Activated naive CD8-positive, alpha-beta T cell treated with anti-CD3 and anti-CD28 coated beads, Interleukin-2, amount 10 ng/mL, durations not matched to agents 7 days and 5 days (primary cell): ENCODE results near the gene TTC8. TPM values are rescaled to one million over a fixed set of nuclear protein-coding genes. Genes with fewer than 3 reads are reported as not detected.
"Not testable (repeated sequence)": the region's sequence is repeated elsewhere in the genome, so short reads cannot be mapped to it uniquely, and the experiment has no call there.

Experiments used
- ATAC-seq: fragments of 150-1000 bp; cut with Tn5 transposase; one replicate; pipeline ENCODE4 v1.10.0; 2021; ENCODE audit warnings: low read depth, moderate library complexity
- POLR2A ChIA-PET: fragments of 350-600 bp; sonication (Branson Sonifier 250); formaldehyde crosslinking; loops from one replicate; lab custom pipeline; 2021; ENCODE audit warnings: antibody characterized with exemption; lab: Charles Lee
- DNase-seq: peaks from one replicate; pipeline ENCODE4 v3.0.0; 2021
- H3K27ac Mint-ChIP-seq: one replicate; pipeline ENCODE4 v1.8.0; 2022; ENCODE audit warnings: mild to moderate bottlenecking, mixed read lengths
- H3K27me3 Mint-ChIP-seq: one replicate; pipeline ENCODE4 v1.8.0; 2022; ENCODE audit warnings: mild to moderate bottlenecking, moderate library complexity, mixed read lengths
- H3K36me3 Mint-ChIP-seq: one replicate; pipeline ENCODE4 v1.8.0; 2021; ENCODE audit warnings: mild to moderate bottlenecking, mixed read lengths
- H3K4me1 Mint-ChIP-seq: one replicate; pipeline ENCODE4 v1.8.0; 2021; ENCODE audit warnings: mixed read lengths
- H3K4me3 Mint-ChIP-seq: one replicate; pipeline ENCODE4 v1.8.0; 2022; ENCODE audit warnings: mild to moderate bottlenecking, moderate library complexity, mixed read lengths
- H3K9me3 Mint-ChIP-seq: one replicate; pipeline ENCODE4 v1.8.0; 2021; ENCODE audit warnings: mixed read lengths
- total RNA-seq, 2 experiments: library from RNA; stranded (reverse); gene quantifications; one replicate each; pipeline ENCODE4 v1.2.3, GENCODE V29; 2021

The TTC8 gene
- total RNA-seq, 2 experiments from 2014 or later = 1.3 to 2.2 TPM

- POLR2A ChIA-PET = no interaction called here
- no peaks in the 10 kb centered on the region for H3K4me1 Mint-ChIP-seq
- H3K27ac Mint-ChIP-seq = no peak overlapping the region
- no peak for ATAC-seq
- no peaks in the 10 kb centered on the region for H3K36me3 Mint-ChIP-seq
- no peaks in the 10 kb centered on the region for H3K9me3 Mint-ChIP-seq
- H3K4me3 Mint-ChIP-seq = no peak overlapping the region
- peaks cover 16% of the 10 kb centered on the region for H3K27me3 Mint-ChIP-seq
- no peak for DNase-seq
Measured at GRCh38 chr14:88802596-88802995, 21.9 kb upstream of the TTC8 start.

DNA sequence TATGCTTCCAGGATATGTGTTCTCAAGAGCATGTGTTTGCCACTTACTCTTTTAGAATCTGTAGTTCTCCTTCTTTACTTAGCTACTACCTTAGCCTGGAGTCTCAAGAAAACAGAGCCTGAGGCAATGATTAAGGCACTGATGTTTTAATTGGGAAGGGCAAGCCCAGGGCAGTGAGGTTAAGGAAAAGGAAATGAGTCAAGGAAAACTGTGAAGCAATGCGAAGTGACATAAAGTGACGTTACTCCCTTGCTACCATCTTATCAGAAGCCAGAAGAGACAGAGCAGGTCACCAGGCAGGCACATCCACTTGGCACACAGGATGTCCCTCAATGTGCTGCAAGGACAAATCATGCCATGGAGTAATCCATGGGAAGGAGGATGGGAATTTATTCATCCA lies 20.4 kb upstream of the TTC8 start:
- Mint-ChIP-seq H3K4me1 (no peaks in the 10 kb centered on the region), H3K9me3 (no peaks in the 10 kb centered on the region), H3K36me3 (no peaks in the 10 kb centered on the region), H3K27me3 (peaks cover 6% of the 10 kb centered on the region), H3K27ac (no peak overlapping the region), H3K4me3 (no peak overlapping the region)
- POLR2A ChIA-PET = no interaction called here
- DNase-seq = no peak
- no peak for ATAC-seq

DNA sequence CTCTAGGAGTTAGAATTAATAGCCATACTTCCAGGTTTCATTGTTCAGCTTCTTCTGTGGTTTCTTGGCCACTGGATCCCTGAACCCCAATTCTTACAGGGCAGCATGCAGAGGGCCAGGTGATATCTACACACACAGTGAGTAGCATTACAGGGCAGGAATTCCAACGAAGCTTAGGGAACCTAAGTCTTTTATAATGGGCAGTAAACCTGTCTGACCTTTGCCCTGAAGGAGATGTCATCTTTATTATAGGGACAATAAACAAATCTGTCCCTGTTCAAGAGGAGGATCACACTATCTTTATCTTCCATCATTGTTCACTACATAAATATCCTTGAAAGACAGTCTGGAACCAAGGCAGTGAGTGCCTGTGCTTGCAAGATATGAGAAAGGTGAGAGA lies 20.0 kb upstream of the TTC8 start:
- Mint-ChIP-seq H3K9me3 (no peaks in the 10 kb centered on the region), H3K27me3 (peaks cover 7% of the 10 kb centered on the region), H3K36me3 (no peaks in the 10 kb centered on the region), H3K27ac (no peak overlapping the region), H3K4me3 (no peak overlapping the region), H3K4me1 (no peaks in the 10 kb centered on the region)
- no peak for ATAC-seq
- no peak for DNase-seq
- POLR2A ChIA-PET = no interaction called here

DNA sequence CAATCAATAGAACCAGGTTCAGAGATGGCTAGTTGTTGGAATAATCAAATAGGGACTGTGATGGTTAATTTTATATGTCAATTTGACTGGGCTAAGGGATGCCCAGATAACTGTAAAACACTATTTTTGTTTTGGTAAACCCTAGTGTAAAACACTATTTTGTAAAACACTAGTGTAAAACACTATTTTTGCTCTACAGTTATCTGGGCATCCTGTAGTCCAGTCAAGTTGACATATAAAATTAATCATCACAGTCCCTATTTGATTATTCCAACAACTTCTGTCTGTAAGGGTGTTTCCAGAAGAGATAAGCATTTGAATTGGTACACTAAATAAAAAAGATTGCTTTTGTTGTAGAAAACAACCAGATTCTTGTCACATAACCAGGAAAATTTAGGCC lies 16.1 kb upstream of the TTC8 start:
- H3K36me3 Mint-ChIP-seq = no peaks in the 10 kb centered on the region
- no peak overlapping the region for H3K4me3 Mint-ChIP-seq
- POLR2A ChIA-PET = no interaction called here
- DNase-seq = no peak
- H3K27ac Mint-ChIP-seq = no peak overlapping the region
- no peak for ATAC-seq
- no peaks in the 10 kb centered on the region for H3K9me3 Mint-ChIP-seq
- H3K27me3 Mint-ChIP-seq = peaks cover 8% of the 10 kb centered on the region
- no peaks in the 10 kb centered on the region for H3K4me1 Mint-ChIP-seq

- Mint-ChIP-seq H3K27me3 (peaks cover 19% of the 10 kb centered on the region), H3K9me3 (no peaks in the 10 kb centered on the region), H3K36me3 (no peaks in the 10 kb centered on the region), H3K27ac (no peak overlapping the region), H3K4me1 (no peaks in the 10 kb centered on the region), H3K4me3 (no peak overlapping the region)
- ATAC-seq (no peak), DNase-seq (no peak)
- POLR2A ChIA-PET = no interaction called here
Measured at GRCh38 chr14:88815980-88816379, 8.5 kb upstream of the TTC8 start.

GRCh38 chr14:88818018-88818417 lies 6.4 kb upstream of the TTC8 start:
- no peak for DNase-seq
- Mint-ChIP-seq H3K9me3 (no peaks in the 10 kb centered on the region), H3K4me1 (no peaks in the 10 kb centered on the region), H3K27me3 (peaks cover 19% of the 10 kb centered on the region), H3K36me3 (no peaks in the 10 kb centered on the region), H3K27ac (no peak overlapping the region), H3K4me3 (no peak overlapping the region)
- POLR2A ChIA-PET = no interaction called here
- no peak for ATAC-seq

DNA sequence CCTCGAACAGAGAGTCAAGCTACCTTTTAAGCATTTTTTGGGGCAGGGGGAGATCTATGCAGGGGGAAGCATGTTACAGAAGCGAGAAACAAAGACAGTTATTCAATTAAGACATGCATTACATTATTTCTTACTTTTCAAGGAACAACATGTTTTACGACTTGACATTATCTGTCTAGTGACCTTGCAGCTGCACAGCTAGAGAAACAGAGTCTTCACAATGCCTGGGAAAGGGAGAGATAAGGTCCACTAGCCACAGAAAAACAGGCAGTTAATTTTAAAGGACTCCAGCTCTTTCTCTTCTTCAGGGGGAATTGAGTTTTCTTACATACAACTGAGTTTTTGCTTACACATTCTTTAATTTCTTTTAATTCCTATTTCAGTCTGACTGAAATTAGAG lies 4.8 kb upstream of the TTC8 start:
- ATAC-seq, H3K27ac Mint-ChIP-seq, POLR2A ChIA-PET, H3K9me3 Mint-ChIP-seq, H3K4me1 Mint-ChIP-seq, H3K4me3 Mint-ChIP-seq, H3K36me3 Mint-ChIP-seq, DNase-seq: not testable (repeated sequence)
- H3K27me3 Mint-ChIP-seq = peaks cover 19% of the 10 kb centered on the region

DNA sequence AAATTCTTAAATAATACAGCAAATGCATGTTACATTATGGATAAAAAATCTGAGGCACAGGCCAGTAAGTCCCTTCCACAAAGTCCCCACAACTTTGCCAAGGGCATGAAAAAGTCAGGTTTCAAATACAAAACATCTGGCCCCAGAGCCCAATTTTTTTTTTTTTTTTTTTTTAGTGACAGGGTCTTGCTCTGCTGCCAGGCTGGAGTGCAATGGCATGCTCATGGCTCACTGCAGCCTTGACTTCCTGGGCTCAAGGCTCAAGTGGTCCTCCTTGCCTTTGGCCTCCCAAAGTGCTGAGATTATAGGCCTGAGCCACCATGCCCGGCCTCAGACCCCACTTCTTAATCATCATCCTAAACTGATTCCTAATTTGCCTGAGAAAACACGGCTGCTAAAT lies 3.1 kb upstream of the TTC8 start:
- H3K4me1 Mint-ChIP-seq = peaks cover 7% of the 10 kb centered on the region

GRCh38 chr14:88821888-88822287 lies 2.6 kb upstream of the TTC8 start:
- H3K27me3 Mint-ChIP-seq = peaks cover 19% of the 10 kb centered on the region
- ATAC-seq (no peak), DNase-seq (no peak)
- H3K4me3 Mint-ChIP-seq = no peak overlapping the region
- H3K4me1 Mint-ChIP-seq = peaks cover 7% of the 10 kb centered on the region
- H3K36me3 Mint-ChIP-seq = no peaks in the 10 kb centered on the region
- H3K9me3 Mint-ChIP-seq = no peaks in the 10 kb centered on the region
- POLR2A ChIA-PET = no interaction called here
- no peak overlapping the region for H3K27ac Mint-ChIP-seq

More for the DNA sequence above, 3.1 kb upstream of the TTC8 start:
- POLR2A ChIA-PET = no interaction called here
- Mint-ChIP-seq H3K4me3 (no peak overlapping the region), H3K27me3 (peaks cover 19% of the 10 kb centered on the region), H3K27ac (no peak overlapping the region), H3K36me3 (no peaks in the 10 kb centered on the region), H3K9me3 (no peaks in the 10 kb centered on the region)
- ATAC-seq = no peak
- no peak for DNase-seq

DNA sequence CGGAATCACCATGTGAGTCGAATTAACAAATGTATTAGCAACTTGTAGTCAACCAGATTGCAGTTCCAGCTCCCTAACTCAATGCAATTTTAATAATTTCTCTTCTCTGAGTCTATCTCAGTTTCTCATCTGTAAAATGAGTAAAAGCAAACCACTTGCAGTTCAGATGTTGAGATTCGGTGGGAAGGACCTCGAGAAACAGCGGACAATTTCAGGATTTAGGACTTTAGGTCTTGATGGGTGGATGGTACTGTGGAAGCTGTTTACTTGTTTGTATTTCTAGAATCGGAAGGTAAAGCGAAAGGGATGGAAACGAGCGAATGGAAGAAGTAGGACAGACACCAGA lies 510 bp upstream of the TTC8 start:
- peak overlapping the region; percentile 95 for H3K27ac Mint-ChIP-seq
- no peaks in the 10 kb centered on the region for H3K9me3 Mint-ChIP-seq
- peaks cover 11% of the 10 kb centered on the region for H3K27me3 Mint-ChIP-seq
- peak overlapping the region; percentile 94 for H3K4me3 Mint-ChIP-seq
- DNase-seq = no peak
- POLR2A ChIA-PET = interaction anchor here (1.7 kb wide), 1 partner anchor 31 kb away, joined by 7 read pairs; the partner anchor contains the start of gene EML5
- peaks cover 7% of the 10 kb centered on the region for H3K4me1 Mint-ChIP-seq
- no peaks in the 10 kb centered on the region for H3K36me3 Mint-ChIP-seq
- no peak for ATAC-seq

DNA sequence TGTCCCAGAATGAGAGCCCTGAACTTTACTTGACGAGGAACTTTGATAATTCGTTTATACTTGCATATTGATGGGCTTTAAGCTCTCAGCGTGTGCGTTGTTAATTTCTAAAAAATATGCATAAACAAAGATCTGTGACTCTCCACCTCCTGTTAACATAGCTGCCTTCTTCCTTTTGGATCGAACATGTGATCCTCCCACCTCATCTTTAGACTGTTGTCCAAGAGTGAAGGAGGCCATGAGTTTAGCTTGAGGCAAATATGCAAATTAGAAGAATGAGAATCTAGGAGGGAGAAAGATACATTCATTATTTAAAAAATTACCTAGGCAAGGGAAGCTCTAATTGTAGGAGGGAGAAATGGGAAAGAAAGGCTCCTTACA lies 617 bp downstream of the TTC8 start:
- peaks cover 3% of the 10 kb centered on the region for H3K27me3 Mint-ChIP-seq
- no peak for ATAC-seq
- DNase-seq = no peak
- POLR2A ChIA-PET = interaction anchor here (1.7 kb wide), 1 partner anchor 32 kb away, joined by 7 read pairs; the partner anchor contains the start of gene EML5
- H3K4me1 Mint-ChIP-seq = peaks cover 7% of the 10 kb centered on the region
- H3K9me3 Mint-ChIP-seq = no peaks in the 10 kb centered on the region
- peak overlapping the region; percentile 94 for H3K4me3 Mint-ChIP-seq
- no peak overlapping the region for H3K27ac Mint-ChIP-seq
- H3K36me3 Mint-ChIP-seq = no peaks in the 10 kb centered on the region

GRCh38 chr14:88825503-88825902 lies 1.1 kb downstream of the TTC8 start:
- Mint-ChIP-seq H3K27ac (no peak overlapping the region), H3K36me3 (no peaks in the 10 kb centered on the region)
- no peak for ATAC-seq

DNA sequence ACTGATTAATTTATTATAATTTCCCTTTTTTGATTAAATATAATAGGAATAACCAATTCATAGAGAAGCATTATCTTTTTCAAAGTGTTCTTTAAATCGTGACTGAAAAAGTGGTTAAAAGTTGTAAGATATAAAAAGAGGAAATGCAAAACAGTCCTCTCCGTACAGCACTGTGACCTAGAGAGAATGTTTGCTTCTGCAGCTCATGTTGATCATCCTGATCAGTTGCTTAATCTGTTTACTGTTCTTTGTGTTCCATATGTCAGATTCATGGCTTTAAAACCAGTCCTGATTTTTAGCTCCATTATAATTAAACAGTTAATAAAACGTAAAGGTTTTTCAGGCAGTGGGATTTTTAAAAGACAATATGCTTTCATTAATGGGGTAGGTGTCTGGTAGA lies 4.7 kb downstream of the TTC8 start:
- Mint-ChIP-seq H3K4me1 (peaks cover 9% of the 10 kb centered on the region), H3K36me3 (no peaks in the 10 kb centered on the region), H3K27me3 (peaks cover 2% of the 10 kb centered on the region), H3K4me3 (no peak overlapping the region), H3K27ac (no peak overlapping the region), H3K9me3 (no peaks in the 10 kb centered on the region)
- POLR2A ChIA-PET = no interaction called here
- DNase-seq = no peak
- no peak for ATAC-seq

More at GRCh38 chr14:88825503-88825902, 1.1 kb downstream of the TTC8 start:
- Mint-ChIP-seq H3K4me3 (peak overlapping the region; percentile 94), H3K9me3 (no peaks in the 10 kb centered on the region), H3K4me1 (peaks cover 7% of the 10 kb centered on the region), H3K27me3 (peaks cover 3% of the 10 kb centered on the region)
- POLR2A ChIA-PET = interaction anchor here (1.7 kb wide), 1 partner anchor 32 kb away, joined by 7 read pairs; the partner anchor contains the start of gene EML5
- DNase-seq = no peak

DNA sequence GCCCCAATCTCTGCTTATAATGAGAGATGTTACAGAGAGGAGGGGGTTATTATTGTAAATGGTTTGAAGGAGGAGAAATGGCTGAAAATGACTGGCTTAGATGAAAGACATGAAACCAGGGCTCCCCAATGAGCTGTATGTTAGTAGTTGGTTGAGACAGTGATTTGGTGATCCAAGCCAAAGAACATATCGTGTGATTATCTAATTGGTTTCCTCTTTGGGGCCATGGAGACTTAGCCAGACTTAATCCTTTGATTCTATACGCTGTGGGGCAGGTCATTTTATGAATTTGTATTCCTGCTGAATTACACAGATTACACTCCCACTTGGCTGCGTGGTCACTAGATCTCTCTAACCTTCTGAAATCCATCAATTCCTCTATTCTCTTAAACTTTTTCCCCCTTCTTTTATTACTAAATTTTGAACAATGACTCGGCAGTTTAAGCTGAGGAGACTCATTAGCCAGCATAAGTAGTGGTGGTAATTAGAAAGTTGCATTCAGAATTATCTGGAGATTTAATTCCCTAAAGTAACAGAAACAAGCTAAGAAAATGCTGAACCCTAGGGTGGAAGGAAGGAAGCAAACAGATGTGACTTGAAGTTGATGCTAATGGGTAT lies 5.3 kb downstream of the TTC8 start:
- no peak overlapping the region for H3K4me3 Mint-ChIP-seq

More for the DNA sequence above, 5.3 kb downstream of the TTC8 start:
- POLR2A ChIA-PET = no interaction called here
- no peak for DNase-seq
- H3K36me3 Mint-ChIP-seq = no peaks in the 10 kb centered on the region
- H3K27ac Mint-ChIP-seq = no peak overlapping the region
- H3K4me1 Mint-ChIP-seq = peaks cover 9% of the 10 kb centered on the region
- H3K9me3 Mint-ChIP-seq = no peaks in the 10 kb centered on the region
- peaks cover 2% of the 10 kb centered on the region for H3K27me3 Mint-ChIP-seq
- no peak for ATAC-seq
